HEK293 (cell line): ENCODE data around the gene MARCHF5.

ENCODE experiments used
- CTCF ChIA-PET: fragments of 350-600 bp; formaldehyde crosslinking; extraction: SDS; loops from one replicate; lab custom pipeline; 2021; ENCODE audit warnings: antibody characterized with exemption; lab: Yijun Ruan, JAX
- POLR2A ChIA-PET: fragments of 300-600 bp; formaldehyde crosslinking; extraction: SDS; loops from one replicate; lab custom pipeline; 2020; ENCODE audit warnings: antibody characterized with exemption, inconsistent platforms; lab: Yijun Ruan, JAX
- H3K27ac ChIP-seq: fragments of 200-500 bp; sonication (Bioruptor generic); 2 replicates; pipeline ENCODE4 v1.5.1; 2014; ENCODE audit warnings: low read depth, low read length, control low read depth, inconsistent platforms; ENCODE audit errors: extremely low read depth
- H3K36me3 ChIP-seq, 2 experiments: fragments of 200-500 bp in 1 of 2; sonication (Bioruptor generic) in 1 of 2; 1 replicate in 1 of 2; 2 replicates in 1 of 2; pipeline ENCODE4 v1.5.1; 2014 to 2017; ENCODE audit warnings: inconsistent platforms in 2 of 2, low read length in 2 of 2; ENCODE audit not compliant: control insufficient read depth in 2 of 2, insufficient read depth in 1 of 2
- H3K4me1 ChIP-seq: fragments of 200-500 bp; sonication (Bioruptor generic); 2 replicates; pipeline ENCODE4 v1.5.1; 2014; ENCODE audit warnings: mild to moderate bottlenecking, low read length, inconsistent platforms; ENCODE audit not compliant: control insufficient read depth, insufficient read depth
- H3K4me3 ChIP-seq: 2 replicates; pipeline ENCODE4 v1.5.1; 2011; ENCODE audit warnings: low read depth, mild to moderate bottlenecking, control low read depth, low read length, moderate library complexity
- H3K9me3 ChIP-seq: fragments of 200-500 bp; sonication (Bioruptor generic); 2 replicates; pipeline ENCODE4 v1.5.1; 2014; ENCODE audit warnings: low read depth, low read length, inconsistent platforms; ENCODE audit not compliant: control insufficient read depth, insufficient read depth
- GFI1B ChIP-seq: fragments of 450-650 bp; formaldehyde crosslinking; IDR thresholded peaks from 2 replicates; pipeline ENCODE4 v1.5.1; 2016; ENCODE audit warnings: missing biosample characterization, missing genetic modification characterization
- GLIS1 ChIP-seq: fragments of 450-650 bp; formaldehyde crosslinking; IDR thresholded peaks from 2 replicates; pipeline ENCODE4 v1.5.1; 2016; ENCODE audit warnings: missing biosample characterization, missing genetic modification characterization
- PRDM6 ChIP-seq: fragments of 450-650 bp; formaldehyde crosslinking; IDR thresholded peaks from 2 replicates; pipeline ENCODE4 v1.5.1; 2017; ENCODE audit warnings: missing biosample characterization, missing genetic modification characterization
- SCRT2 ChIP-seq: fragments of 450-650 bp; formaldehyde crosslinking; IDR thresholded peaks from 2 replicates; pipeline ENCODE4 v1.5.1; 2016; ENCODE audit warnings: missing biosample characterization, missing genetic modification characterization
- SP3 ChIP-seq: fragments of 450-650 bp; formaldehyde crosslinking; IDR thresholded peaks from 2 replicates; pipeline ENCODE4 v1.5.1; 2016; ENCODE audit warnings: missing biosample characterization, missing genetic modification characterization
- TCF7L2 ChIP-seq: IDR thresholded peaks from 2 replicates; pipeline ENCODE4 v1.6.1; 2011; ENCODE audit warnings: low read depth, mild to moderate bottlenecking, inconsistent platforms, low read length, moderate library complexity, borderline replicate concordance
- YY2 ChIP-seq: fragments of 450-650 bp; formaldehyde crosslinking; IDR thresholded peaks from 2 replicates; pipeline ENCODE4 v1.5.1; 2016; ENCODE audit warnings: missing biosample characterization, missing genetic modification characterization
- ZNF175 ChIP-seq: fragments of 450-650 bp; formaldehyde crosslinking; IDR thresholded peaks from 2 replicates; pipeline ENCODE4 v1.5.1; 2016; ENCODE audit warnings: missing biosample characterization, missing genetic modification characterization
- ZNF473 ChIP-seq: fragments of 450-650 bp; formaldehyde crosslinking; IDR thresholded peaks from 2 replicates; pipeline ENCODE4 v1.5.1; 2017; ENCODE audit warnings: missing biosample characterization, missing genetic modification characterization
- ZNF488 ChIP-seq: fragments of 450-650 bp; formaldehyde crosslinking; IDR thresholded peaks from 2 replicates; pipeline ENCODE4 v1.5.1; 2016; ENCODE audit warnings: missing biosample characterization, missing genetic modification characterization
- ZNF707 ChIP-seq: fragments of 450-650 bp; formaldehyde crosslinking; IDR thresholded peaks from 2 replicates; pipeline ENCODE4 v1.5.1; 2016; ENCODE audit warnings: missing biosample characterization, missing genetic modification characterization
- ZNF768 ChIP-seq: fragments of 450-650 bp; formaldehyde crosslinking; IDR thresholded peaks from 2 replicates; pipeline ENCODE4 v1.5.1; 2018; ENCODE audit warnings: missing biosample characterization, mild to moderate bottlenecking, missing genetic modification characterization
- TF ChIP-seq, protein P1 (sequence below): fragments of 450-650 bp; formaldehyde crosslinking; IDR thresholded peaks from 2 replicates; pipeline ENCODE4 v1.5.1; 2016; ENCODE audit warnings: missing biosample characterization, missing genetic modification characterization
- TF ChIP-seq, protein P2 (sequence below): fragments of 450-650 bp; formaldehyde crosslinking; IDR thresholded peaks from 2 replicates; pipeline ENCODE4 v1.5.1; 2016; ENCODE audit warnings: missing biosample characterization, missing genetic modification characterization
- TF ChIP-seq, protein P3 (sequence below): fragments of 450-650 bp; formaldehyde crosslinking; IDR thresholded peaks from 2 replicates; pipeline ENCODE4 v1.5.1; 2017; ENCODE audit warnings: missing biosample characterization, missing genetic modification characterization
- TF ChIP-seq, protein P4 (sequence below): fragments of 450-650 bp; formaldehyde crosslinking; IDR thresholded peaks from 2 replicates; pipeline ENCODE4 v1.5.1; 2016; ENCODE audit warnings: missing biosample characterization, missing genetic modification characterization
- TF ChIP-seq, protein P5 (sequence below): fragments of 450-650 bp; formaldehyde crosslinking; IDR thresholded peaks from 2 replicates; pipeline ENCODE4 v1.5.1; 2016; ENCODE audit warnings: missing biosample characterization, missing genetic modification characterization

Gene MARCHF5

GRCh38 chr10:92265687-92266258 lies 25.2 kb upstream of the MARCHF5 start:
- no peak overlapping the region for H3K27ac ChIP-seq
- H3K4me3 ChIP-seq, result no peak overlapping the region
- TF ChIP-seq, protein P1, sequence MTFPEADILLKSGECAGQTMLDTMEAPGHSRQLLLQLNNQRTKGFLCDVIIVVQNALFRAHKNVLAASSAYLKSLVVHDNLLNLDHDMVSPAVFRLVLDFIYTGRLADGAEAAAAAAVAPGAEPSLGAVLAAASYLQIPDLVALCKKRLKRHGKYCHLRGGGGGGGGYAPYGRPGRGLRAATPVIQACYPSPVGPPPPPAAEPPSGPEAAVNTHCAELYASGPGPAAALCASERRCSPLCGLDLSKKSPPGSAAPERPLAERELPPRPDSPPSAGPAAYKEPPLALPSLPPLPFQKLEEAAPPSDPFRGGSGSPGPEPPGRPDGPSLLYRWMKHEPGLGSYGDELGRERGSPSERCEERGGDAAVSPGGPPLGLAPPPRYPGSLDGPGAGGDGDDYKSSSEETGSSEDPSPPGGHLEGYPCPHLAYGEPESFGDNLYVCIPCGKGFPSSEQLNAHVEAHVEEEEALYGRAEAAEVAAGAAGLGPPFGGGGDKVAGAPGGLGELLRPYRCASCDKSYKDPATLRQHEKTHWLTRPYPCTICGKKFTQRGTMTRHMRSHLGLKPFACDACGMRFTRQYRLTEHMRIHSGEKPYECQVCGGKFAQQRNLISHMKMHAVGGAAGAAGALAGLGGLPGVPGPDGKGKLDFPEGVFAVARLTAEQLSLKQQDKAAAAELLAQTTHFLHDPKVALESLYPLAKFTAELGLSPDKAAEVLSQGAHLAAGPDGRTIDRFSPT (tag by site-specific recombination), result no peak
- no peak for TF ChIP-seq ZNF768
- no peak for TF ChIP-seq GFI1B
- TF ChIP-seq, protein P2, sequence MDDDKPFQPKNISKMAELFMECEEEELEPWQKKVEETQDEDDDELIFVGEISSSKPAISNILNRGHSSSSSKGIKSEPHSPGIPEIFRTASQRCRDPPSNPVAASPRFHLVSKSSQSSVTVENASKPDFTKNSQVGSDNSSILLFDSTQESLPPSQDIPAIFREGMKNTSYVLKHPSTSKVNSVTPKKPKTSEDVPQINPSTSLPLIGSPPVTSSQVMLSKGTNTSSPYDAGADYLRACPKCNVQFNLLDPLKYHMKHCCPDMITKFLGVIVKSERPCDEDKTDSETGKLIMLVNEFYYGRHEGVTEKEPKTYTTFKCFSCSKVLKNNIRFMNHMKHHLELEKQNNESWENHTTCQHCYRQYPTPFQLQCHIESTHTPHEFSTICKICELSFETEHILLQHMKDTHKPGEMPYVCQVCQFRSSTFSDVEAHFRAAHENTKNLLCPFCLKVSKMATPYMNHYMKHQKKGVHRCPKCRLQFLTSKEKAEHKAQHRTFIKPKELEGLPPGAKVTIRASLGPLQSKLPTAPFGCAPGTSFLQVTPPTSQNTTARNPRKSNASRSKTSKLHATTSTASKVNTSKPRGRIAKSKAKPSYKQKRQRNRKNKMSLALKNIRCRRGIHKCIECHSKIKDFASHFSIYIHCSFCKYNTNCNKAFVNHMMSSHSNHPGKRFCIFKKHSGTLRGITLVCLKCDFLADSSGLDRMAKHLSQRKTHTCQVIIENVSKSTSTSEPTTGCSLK (tag by site-specific recombination), result no peak
- no peak for TF ChIP-seq ZNF175 (tag by site-specific recombination)
- TF ChIP-seq, protein P3, sequence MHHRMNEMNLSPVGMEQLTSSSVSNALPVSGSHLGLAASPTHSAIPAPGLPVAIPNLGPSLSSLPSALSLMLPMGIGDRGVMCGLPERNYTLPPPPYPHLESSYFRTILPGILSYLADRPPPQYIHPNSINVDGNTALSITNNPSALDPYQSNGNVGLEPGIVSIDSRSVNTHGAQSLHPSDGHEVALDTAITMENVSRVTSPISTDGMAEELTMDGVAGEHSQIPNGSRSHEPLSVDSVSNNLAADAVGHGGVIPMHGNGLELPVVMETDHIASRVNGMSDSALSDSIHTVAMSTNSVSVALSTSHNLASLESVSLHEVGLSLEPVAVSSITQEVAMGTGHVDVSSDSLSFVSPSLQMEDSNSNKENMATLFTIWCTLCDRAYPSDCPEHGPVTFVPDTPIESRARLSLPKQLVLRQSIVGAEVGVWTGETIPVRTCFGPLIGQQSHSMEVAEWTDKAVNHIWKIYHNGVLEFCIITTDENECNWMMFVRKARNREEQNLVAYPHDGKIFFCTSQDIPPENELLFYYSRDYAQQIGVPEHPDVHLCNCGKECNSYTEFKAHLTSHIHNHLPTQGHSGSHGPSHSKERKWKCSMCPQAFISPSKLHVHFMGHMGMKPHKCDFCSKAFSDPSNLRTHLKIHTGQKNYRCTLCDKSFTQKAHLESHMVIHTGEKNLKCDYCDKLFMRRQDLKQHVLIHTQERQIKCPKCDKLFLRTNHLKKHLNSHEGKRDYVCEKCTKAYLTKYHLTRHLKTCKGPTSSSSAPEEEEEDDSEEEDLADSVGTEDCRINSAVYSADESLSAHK (tag by site-specific recombination), result no peak
- no peak for TF ChIP-seq GLIS1 (tag by site-specific recombination)
- TF ChIP-seq SCRT2 (tag by site-specific recombination), result no peak
- TF ChIP-seq ZNF473 (tag by site-specific recombination), result no peak
- no peak for TF ChIP-seq SP3 (tag by site-specific recombination)
- no peak for TF ChIP-seq ZNF488
- TF ChIP-seq, protein P4, sequence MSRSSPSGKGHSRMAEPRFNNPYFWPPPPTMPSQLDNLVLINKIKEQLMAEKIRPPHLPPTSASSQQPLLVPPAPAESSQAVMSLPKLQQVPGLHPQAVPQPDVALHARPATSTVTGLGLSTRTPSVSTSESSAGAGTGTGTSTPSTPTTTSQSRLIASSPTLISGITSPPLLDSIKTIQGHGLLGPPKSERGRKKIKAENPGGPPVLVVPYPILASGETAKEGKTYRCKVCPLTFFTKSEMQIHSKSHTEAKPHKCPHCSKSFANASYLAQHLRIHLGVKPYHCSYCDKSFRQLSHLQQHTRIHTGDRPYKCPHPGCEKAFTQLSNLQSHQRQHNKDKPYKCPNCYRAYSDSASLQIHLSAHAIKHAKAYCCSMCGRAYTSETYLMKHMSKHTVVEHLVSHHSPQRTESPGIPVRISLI, result no peak
- TF ChIP-seq PRDM6 (tag by site-specific recombination), result no peak
- TF ChIP-seq ZNF707 (tag by site-specific recombination), result no peak
- TF ChIP-seq, protein P5, sequence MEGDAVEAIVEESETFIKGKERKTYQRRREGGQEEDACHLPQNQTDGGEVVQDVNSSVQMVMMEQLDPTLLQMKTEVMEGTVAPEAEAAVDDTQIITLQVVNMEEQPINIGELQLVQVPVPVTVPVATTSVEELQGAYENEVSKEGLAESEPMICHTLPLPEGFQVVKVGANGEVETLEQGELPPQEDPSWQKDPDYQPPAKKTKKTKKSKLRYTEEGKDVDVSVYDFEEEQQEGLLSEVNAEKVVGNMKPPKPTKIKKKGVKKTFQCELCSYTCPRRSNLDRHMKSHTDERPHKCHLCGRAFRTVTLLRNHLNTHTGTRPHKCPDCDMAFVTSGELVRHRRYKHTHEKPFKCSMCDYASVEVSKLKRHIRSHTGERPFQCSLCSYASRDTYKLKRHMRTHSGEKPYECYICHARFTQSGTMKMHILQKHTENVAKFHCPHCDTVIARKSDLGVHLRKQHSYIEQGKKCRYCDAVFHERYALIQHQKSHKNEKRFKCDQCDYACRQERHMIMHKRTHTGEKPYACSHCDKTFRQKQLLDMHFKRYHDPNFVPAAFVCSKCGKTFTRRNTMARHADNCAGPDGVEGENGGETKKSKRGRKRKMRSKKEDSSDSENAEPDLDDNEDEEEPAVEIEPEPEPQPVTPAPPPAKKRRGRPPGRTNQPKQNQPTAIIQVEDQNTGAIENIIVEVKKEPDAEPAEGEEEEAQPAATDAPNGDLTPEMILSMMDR (tag by site-specific recombination), result no peak
- TF ChIP-seq YY2 (tag by site-specific recombination), result no peak
- no peak for TF ChIP-seq TCF7L2
- no peaks in the 10 kb centered on the region for H3K36me3 ChIP-seq
- no peaks in the 10 kb centered on the region for H3K9me3 ChIP-seq
- H3K4me1 ChIP-seq, result peaks cover 3% of the 10 kb centered on the region; the same call in 1 of the 2 replicates
- ChIA-PET CTCF (interaction anchor here (0.7 kb wide), 1 partner anchor 143 kb away, joined by 4 read pairs; no protein-coding TSS in a partner anchor), POLR2A (no interaction called here)
